UCSD-AML1 (cell line): ENCODE measurements around the gene GEMIN5.
"Not testable (repeated sequence)": the region's sequence is repeated elsewhere in the genome, so short reads cannot be mapped to it uniquely, and the experiment has no call there.

Source experiments
- DNase-seq: peaks from one replicate; lab custom pipeline; 2025; ENCODE audit not compliant: unreplicated experiment; lab: John Stamatoyannopoulos, UW

GEMIN5 gene, protein sequence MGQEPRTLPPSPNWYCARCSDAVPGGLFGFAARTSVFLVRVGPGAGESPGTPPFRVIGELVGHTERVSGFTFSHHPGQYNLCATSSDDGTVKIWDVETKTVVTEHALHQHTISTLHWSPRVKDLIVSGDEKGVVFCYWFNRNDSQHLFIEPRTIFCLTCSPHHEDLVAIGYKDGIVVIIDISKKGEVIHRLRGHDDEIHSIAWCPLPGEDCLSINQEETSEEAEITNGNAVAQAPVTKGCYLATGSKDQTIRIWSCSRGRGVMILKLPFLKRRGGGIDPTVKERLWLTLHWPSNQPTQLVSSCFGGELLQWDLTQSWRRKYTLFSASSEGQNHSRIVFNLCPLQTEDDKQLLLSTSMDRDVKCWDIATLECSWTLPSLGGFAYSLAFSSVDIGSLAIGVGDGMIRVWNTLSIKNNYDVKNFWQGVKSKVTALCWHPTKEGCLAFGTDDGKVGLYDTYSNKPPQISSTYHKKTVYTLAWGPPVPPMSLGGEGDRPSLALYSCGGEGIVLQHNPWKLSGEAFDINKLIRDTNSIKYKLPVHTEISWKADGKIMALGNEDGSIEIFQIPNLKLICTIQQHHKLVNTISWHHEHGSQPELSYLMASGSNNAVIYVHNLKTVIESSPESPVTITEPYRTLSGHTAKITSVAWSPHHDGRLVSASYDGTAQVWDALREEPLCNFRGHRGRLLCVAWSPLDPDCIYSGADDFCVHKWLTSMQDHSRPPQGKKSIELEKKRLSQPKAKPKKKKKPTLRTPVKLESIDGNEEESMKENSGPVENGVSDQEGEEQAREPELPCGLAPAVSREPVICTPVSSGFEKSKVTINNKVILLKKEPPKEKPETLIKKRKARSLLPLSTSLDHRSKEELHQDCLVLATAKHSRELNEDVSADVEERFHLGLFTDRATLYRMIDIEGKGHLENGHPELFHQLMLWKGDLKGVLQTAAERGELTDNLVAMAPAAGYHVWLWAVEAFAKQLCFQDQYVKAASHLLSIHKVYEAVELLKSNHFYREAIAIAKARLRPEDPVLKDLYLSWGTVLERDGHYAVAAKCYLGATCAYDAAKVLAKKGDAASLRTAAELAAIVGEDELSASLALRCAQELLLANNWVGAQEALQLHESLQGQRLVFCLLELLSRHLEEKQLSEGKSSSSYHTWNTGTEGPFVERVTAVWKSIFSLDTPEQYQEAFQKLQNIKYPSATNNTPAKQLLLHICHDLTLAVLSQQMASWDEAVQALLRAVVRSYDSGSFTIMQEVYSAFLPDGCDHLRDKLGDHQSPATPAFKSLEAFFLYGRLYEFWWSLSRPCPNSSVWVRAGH (N-terminal part only)

GRCh38 chr5:154937718-154938466, at the start of gene GEMIN5:
GEMIN5 (minus strand) TSS chr5:154938211; CDS start chr5:154938133, 78 bp downstream.
- DNase-seq, result peak; percentile 88

DNA sequence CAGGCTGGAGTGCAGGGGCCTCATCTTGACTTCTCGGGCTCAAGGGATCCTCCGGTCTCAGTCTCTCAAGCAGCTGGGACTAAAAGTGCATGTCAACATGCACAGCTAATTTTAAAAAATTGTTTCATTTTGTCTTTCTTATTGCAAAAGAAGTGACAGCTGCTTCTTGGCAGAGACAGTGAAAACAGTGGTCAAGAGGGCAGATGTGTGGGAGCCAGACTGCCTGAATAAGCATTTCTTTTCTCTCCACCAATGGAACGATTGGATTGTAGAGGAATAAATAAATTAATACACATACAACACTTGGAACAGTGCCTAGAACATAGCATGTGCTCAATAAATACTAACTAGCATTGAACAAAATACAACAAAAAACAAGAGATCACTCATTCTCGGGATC, 48.1 kb upstream of the GEMIN5 start:
- no peak for DNase-seq

DNA sequence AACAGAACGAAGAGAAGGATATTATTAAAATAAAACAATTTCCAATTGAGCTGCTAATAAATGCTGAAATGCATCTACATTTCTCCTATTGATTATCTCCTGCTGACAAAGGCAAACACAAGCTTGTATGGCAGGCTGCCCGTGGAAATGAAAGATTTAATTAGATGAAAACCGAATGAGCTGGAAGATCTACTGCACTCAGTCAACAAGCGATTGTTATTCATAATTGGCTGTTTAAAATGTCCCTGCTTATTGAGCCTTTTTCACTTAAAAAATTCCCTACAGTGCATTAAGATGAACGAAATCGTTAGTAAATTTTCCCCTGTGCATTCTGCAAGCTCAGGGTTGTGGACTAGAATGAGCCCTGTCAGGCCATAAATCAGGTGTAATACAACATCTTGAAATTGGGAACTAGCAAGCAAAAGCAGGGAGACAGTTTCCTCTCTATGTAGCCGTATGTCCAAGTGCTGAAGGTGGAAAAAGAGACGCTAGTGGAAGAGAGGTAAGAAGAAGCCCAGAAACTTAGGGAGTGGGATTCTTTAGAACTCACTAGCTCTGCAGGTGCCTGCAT, 47.0 kb upstream of the GEMIN5 start:
- no peak for DNase-seq

- not testable (repeated sequence) for DNase-seq
Observed at GRCh38 chr5:154978294-154978693, 40.3 kb upstream of the GEMIN5 start.

GRCh38 chr5:154977409-154977808, 39.4 kb upstream of the GEMIN5 start:
- no peak for DNase-seq

GRCh38 chr5:154976082-154976481, 38.1 kb upstream of the GEMIN5 start:
- not testable (repeated sequence) for DNase-seq

DNA sequence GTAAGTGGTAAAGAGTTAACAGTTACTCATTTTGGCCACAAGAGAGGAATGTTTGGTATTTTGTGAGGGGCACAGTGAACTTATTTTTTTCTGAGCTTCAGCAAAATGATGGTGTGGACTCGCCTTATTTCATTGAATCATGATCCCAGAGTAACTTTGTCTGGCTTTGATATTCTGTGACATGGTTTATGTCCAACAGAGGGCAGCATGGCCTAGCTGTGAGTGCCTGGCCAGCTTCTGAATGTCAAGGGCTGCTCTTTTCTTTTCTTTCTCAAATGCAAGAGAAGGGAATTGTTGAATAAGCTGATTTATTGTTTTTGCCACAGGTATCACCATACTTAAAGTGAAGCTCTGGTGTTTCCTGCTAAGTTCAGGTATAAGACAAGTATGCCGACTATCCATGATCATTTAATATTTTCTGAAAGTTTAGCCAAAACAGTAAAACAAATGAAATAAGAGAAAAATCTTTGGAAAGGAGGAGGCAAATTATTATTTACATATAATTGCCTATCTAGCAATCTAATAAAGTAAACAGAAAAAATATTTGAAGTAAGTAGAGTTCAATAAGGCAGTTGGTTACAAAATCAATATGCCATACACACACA, 34.6 kb upstream of the GEMIN5 start:
- peak; percentile 14 for DNase-seq

GRCh38 chr5:154971501-154971900, 33.5 kb upstream of the GEMIN5 start:
- DNase-seq, result no peak

GRCh38 chr5:154970759-154971158, 32.7 kb upstream of the GEMIN5 start:
- no peak for DNase-seq

GRCh38 chr5:154968953-154969352, 30.9 kb upstream of the GEMIN5 start:
- no peak for DNase-seq

DNA sequence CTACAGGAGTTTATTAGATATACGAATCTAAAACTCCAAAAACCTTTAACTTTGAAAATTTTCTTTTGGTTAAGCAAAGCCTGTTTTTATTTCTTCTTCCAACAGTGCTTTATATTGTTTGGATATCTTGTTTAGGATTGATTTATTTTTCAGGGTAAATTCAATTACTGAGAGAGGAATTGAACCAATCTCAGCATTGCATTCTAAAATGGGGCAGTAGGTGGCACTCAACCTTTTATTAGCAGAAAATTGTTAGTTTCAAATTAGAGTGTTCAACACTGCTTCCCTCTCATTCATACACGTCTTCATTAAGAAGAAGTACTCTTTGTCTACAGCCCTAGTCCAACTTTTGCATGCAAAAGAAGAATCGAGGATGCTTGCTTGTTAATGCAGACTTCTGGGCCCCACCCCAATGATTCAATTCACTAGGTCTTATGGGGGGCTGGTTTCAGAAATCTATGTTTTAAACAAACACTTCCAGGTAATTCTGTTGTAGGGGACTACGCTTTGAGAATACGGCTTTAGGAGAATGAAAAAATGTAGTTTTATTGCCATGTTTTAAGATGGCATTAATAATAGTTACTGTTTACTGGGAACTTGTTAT, 29.5 kb upstream of the GEMIN5 start:
- no peak for DNase-seq

DNA sequence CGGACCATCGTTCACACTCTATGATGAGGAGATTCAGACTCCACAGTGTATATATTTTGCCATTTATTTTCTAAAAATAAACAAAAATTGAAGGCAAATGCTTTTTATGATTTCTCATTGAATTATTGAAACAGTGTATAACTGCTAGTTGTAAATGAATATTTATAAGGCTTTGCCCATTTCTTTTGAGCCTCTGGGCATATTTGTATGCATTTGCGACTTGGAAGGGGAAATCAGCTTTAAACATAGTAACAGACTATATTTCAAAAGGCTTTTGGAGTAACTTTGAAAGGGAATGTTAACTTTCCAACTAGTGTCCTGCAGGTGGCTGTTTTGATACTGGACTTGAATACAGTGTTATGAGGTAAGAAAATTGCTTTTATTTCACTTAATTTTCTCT, 28.9 kb upstream of the GEMIN5 start:
- DNase-seq, result no peak

- DNase-seq, result no peak
Observed at GRCh38 chr5:154966081-154966841, 28.2 kb upstream of the GEMIN5 start.

GRCh38 chr5:154962494-154962893, 24.5 kb upstream of the GEMIN5 start:
- DNase-seq, result no peak

DNA sequence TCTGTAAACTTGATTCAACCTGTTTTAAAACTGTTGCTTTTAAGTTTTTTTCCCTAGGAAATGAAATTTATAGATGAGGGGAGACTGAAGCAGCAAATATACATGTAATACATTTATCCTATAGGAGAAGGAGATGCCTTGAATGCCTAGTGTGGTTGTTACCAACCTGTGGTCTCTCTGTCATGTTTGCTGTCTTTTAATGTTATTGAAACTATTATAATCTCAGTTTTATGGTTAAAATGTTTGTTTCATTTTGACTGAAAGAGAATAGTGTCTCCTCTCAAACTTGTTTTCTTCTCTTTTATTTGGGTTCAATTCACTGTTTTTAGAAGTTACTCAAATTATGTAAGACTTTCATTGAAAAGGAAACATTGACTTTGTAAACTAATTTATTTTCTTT, 18.7 kb upstream of the GEMIN5 start:
- DNase-seq, result no peak

- DNase-seq, result no peak
Observed at GRCh38 chr5:154949781-154950180, 11.8 kb upstream of the GEMIN5 start.

DNA sequence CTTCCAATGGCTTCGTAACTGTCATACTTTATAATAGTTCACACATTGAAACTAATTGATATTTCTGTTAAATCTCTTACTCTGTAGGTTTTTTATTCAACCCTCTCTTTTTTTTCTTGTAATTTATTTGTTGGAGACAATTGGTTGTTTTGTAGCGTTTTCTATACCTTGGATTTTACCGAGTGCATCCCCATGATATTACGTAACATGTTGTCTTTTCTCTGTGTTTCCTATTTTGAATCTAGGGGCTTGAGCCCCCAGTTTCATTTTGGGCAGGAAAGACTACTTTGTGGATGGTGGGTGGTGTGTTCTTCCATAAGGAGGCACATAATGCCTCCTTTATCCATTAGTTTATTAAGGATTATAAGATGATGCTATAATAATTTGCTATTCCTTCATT, 10.3 kb upstream of the GEMIN5 start:
- no peak for DNase-seq

DNA sequence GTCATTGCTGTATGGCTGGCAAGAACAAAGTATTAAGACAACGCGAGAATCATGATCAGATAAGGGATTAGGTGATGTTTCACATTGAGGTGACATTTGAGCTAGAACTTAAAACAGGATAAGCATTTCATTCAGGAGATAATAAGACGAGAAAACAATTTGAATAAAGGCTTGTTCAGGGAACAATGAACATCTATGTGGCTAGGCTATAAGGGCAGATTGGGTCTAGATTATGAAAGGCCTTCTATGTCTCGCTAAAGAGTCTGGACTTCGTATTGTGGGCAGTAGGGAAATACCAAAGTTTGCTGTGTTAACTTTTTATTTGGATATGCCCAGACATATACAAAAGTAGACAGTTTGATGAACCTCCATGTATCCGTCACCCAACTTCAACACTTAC, 9.8 kb upstream of the GEMIN5 start:
- DNase-seq, result no peak
